H1 (cell line): ENCODE results near the gene ZNF546. TPM values are rescaled to one million over a fixed set of nuclear protein-coding genes. Genes with fewer than 3 reads are reported as not detected.
A peak's percentile ranks its signal among the peaks of the same experiment; 100 is the strongest.

Source experiments
- BCL11A ChIP-seq, 2 experiments: IDR thresholded peaks; one replicate each; pipeline ENCODE4 v1.6.1; 2011; ENCODE audit warnings: low read depth in 2 of 2, low read length in 2 of 2, mild to moderate bottlenecking in 2 of 2
- CBX5 ChIP-seq: fragments of 300-800, 300-1000 bp; sonication (generic); IDR thresholded peaks from 2 replicates; pipeline ENCODE4 v1.7.1; 2016; ENCODE audit warnings: antibody characterized with exemption, low read length, low read depth
- CTBP2 ChIP-seq: IDR thresholded peaks from 2 replicates; pipeline ENCODE4 v1.7.0; 2011; ENCODE audit warnings: borderline replicate concordance, mild to moderate bottlenecking, moderate library complexity, mixed read lengths, low read length; ENCODE audit not compliant: insufficient read depth, insufficient read length
- MAFK ChIP-seq: IDR thresholded peaks from 2 replicates; pipeline ENCODE4 v1.6.1; 2012; ENCODE audit warnings: low read depth, mild to moderate bottlenecking, improper control_type of control experiment, low read length
- PHF8 ChIP-seq: fragments of 200-600 bp; sonication (generic); conservative IDR thresholded peaks from 2 replicates; pipeline ENCODE4 v1.7.1; 2012; ENCODE audit warnings: low read depth, mild to moderate bottlenecking, inconsistent platforms, low read length, moderate library complexity
- POU5F1 ChIP-seq: IDR thresholded peaks from 2 replicates; pipeline ENCODE4 v1.6.1; 2011; ENCODE audit warnings: low read depth, mild to moderate bottlenecking, low read length, moderate library complexity
- RNF2 ChIP-seq: fragments of 200-900, 300-1000 bp; sonication (generic); IDR thresholded peaks from 2 replicates; pipeline ENCODE4 v1.7.1; 2016; ENCODE audit warnings: borderline replicate concordance, low read depth, mild to moderate bottlenecking, antibody characterized with exemption, low read length; ENCODE audit not compliant: poor library complexity, severe bottlenecking; ENCODE audit errors: missing control alignments
- TAF1 ChIP-seq: IDR thresholded peaks from 2 replicates; pipeline ENCODE4 v1.6.1; 2011; ENCODE audit warnings: mild to moderate bottlenecking, low read depth, low read length
- YY1 ChIP-seq: IDR thresholded peaks from 2 replicates; pipeline ENCODE4 v1.6.1; 2011; ENCODE audit warnings: low read depth, mild to moderate bottlenecking, low read length
- polyA plus RNA-seq, 7 experiments: library from polyadenylated mRNA; depleted of rRNA in 3 of 7; stranded (reverse) in 5 of 7; unstranded in 2 of 7; fragments of >200 nt in 5 of 7; fragments of 200-250 nt in 2 of 7; gene quantifications; 1 replicate in 5 of 7; 2 replicates in 1 of 7; 4 replicates in 1 of 7; pipeline versions ENCODE4 v1.2.1 to v1.2.3, GENCODE V29; 2011 to 2013; ENCODE audit warnings: missing spikeins in 2 of 7, mixed read lengths in 2 of 7
- total RNA-seq: library from RNA; stranded (reverse); fragmentation: NEBNext Ultra II Directional; extraction: Animal tissue kit (Norgen Biotek cat#: 25700); gene quantifications from 2 replicates; pipeline ENCODE4 v1.2.1, GENCODE V29; 2021
- TF ChIP-seq, protein P1 (sequence below): fragments of 300-600 bp; sonication (generic); IDR thresholded peaks from 2 replicates; pipeline ENCODE4 v1.7.1; 2012; ENCODE audit warnings: low read length, moderate library complexity, mild to moderate bottlenecking, inconsistent platforms; ENCODE audit not compliant: insufficient replicate concordance

ZNF546 gene
- total and polyA plus RNA-seq, 2 of the 8 experiments (the other 6 are each of a cell fraction or from before 2014, with no cell fraction given), result 0.21 to 1.1 TPM

DNA sequence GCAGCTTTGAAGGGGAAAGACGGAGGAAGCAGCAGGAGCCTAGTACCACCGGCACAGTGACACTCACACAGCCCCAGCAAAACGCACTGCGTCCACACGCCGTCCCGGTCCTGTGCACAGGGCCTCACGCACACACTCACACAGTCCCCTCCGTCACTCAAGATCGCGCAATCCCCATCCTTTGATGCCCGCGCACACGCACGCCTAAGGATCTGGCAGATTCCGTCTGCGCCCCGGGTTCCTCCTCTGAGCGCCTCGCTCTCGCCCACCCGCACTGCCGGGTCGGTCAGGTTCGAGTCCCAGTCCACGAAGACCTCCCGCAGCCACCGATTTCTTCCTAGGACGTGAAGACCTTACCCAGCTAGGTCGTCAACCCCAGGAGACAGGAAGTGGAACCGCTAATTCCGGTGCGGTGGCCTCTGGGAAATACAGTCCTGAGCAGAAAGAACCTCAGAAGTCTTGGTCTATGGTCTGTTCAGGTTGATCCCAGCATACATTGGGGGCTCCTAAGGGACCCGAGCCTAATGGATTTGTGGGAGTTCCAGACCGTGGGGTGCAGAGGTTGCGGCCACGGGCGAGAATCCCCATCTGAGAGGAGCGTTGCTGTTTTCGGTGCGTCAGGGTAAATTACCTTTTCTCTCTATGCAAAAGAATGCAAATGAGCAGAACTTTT, 59.1 kb downstream of the ZNF546 start, which contains the start of gene ZNF780B (continued):
- TF ChIP-seq, protein P1, sequence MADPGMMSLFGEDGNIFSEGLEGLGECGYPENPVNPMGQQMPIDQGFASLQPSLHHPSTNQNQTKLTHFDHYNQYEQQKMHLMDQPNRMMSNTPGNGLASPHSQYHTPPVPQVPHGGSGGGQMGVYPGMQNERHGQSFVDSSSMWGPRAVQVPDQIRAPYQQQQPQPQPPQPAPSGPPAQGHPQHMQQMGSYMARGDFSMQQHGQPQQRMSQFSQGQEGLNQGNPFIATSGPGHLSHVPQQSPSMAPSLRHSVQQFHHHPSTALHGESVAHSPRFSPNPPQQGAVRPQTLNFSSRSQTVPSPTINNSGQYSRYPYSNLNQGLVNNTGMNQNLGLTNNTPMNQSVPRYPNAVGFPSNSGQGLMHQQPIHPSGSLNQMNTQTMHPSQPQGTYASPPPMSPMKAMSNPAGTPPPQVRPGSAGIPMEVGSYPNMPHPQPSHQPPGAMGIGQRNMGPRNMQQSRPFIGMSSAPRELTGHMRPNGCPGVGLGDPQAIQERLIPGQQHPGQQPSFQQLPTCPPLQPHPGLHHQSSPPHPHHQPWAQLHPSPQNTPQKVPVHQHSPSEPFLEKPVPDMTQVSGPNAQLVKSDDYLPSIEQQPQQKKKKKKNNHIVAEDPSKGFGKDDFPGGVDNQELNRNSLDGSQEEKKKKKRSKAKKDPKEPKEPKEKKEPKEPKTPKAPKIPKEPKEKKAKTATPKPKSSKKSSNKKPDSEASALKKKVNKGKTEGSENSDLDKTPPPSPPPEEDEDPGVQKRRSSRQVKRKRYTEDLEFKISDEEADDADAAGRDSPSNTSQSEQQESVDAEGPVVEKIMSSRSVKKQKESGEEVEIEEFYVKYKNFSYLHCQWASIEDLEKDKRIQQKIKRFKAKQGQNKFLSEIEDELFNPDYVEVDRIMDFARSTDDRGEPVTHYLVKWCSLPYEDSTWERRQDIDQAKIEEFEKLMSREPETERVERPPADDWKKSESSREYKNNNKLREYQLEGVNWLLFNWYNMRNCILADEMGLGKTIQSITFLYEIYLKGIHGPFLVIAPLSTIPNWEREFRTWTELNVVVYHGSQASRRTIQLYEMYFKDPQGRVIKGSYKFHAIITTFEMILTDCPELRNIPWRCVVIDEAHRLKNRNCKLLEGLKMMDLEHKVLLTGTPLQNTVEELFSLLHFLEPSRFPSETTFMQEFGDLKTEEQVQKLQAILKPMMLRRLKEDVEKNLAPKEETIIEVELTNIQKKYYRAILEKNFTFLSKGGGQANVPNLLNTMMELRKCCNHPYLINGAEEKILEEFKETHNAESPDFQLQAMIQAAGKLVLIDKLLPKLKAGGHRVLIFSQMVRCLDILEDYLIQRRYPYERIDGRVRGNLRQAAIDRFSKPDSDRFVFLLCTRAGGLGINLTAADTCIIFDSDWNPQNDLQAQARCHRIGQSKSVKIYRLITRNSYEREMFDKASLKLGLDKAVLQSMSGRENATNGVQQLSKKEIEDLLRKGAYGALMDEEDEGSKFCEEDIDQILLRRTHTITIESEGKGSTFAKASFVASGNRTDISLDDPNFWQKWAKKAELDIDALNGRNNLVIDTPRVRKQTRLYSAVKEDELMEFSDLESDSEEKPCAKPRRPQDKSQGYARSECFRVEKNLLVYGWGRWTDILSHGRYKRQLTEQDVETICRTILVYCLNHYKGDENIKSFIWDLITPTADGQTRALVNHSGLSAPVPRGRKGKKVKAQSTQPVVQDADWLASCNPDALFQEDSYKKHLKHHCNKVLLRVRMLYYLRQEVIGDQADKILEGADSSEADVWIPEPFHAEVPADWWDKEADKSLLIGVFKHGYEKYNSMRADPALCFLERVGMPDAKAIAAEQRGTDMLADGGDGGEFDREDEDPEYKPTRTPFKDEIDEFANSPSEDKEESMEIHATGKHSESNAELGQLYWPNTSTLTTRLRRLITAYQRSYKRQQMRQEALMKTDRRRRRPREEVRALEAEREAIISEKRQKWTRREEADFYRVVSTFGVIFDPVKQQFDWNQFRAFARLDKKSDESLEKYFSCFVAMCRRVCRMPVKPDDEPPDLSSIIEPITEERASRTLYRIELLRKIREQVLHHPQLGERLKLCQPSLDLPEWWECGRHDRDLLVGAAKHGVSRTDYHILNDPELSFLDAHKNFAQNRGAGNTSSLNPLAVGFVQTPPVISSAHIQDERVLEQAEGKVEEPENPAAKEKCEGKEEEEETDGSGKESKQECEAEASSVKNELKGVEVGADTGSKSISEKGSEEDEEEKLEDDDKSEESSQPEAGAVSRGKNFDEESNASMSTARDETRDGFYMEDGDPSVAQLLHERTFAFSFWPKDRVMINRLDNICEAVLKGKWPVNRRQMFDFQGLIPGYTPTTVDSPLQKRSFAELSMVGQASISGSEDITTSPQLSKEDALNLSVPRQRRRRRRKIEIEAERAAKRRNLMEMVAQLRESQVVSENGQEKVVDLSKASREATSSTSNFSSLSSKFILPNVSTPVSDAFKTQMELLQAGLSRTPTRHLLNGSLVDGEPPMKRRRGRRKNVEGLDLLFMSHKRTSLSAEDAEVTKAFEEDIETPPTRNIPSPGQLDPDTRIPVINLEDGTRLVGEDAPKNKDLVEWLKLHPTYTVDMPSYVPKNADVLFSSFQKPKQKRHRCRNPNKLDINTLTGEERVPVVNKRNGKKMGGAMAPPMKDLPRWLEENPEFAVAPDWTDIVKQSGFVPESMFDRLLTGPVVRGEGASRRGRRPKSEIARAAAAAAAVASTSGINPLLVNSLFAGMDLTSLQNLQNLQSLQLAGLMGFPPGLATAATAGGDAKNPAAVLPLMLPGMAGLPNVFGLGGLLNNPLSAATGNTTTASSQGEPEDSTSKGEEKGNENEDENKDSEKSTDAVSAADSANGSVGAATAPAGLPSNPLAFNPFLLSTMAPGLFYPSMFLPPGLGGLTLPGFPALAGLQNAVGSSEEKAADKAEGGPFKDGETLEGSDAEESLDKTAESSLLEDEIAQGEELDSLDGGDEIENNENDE, result no peak
- TF ChIP-seq RNF2 (no peak), MAFK (no peak), BCL11A (IDR thresholded peaks at IDR 0.05; ENCODE audit: low read depth in 2 of 2, low read length in 2 of 2) (no peak), PHF8 (peak; percentile 68), POU5F1 (no peak), CBX5 (no peak), YY1 (no peak), TAF1 (peak; percentile 35; the same call in 1 of the 2 replicates), CTBP2 (no peak)
